SK-N-SH (cell line): ENCODE measurements around the gene ATP6V0C. TPM values are rescaled to one million over a fixed set of nuclear protein-coding genes. Genes with fewer than 3 reads are reported as not detected.

ENCODE experiments used
- CTCF ChIA-PET: fragments of 300-600, 350-600 bp; formaldehyde crosslinking; extraction: SDS; loops from one replicate; lab custom pipeline; 2021; lab: Yijun Ruan, JAX
- POLR2A ChIA-PET: fragments of 350-600 bp; sonication (Branson Sonifier 250); formaldehyde crosslinking; extraction: SDS; loops from one replicate; lab custom pipeline; 2020; ENCODE audit warnings: antibody characterized with exemption, inconsistent platforms; lab: Yijun Ruan, JAX
- DNase-seq: peaks from one replicate; pipeline ENCODE4 v3.0.0; 2012
- H2AFZ ChIP-seq: fragments of 200-600 bp; sonication (generic); 2 replicates; pipeline ENCODE4 v1.8.1; 2016; ENCODE audit warnings: antibody characterized with exemption, mild to moderate bottlenecking, low read depth
- H3F3A ChIP-seq: fragments of 200-600 bp; sonication (generic); replicated peaks from 2 replicates; pipeline ENCODE3; 2016; ENCODE audit warnings: antibody characterized with exemption, mild to moderate bottlenecking; ENCODE audit not compliant: insufficient read depth
- H3K27ac ChIP-seq, 2 experiments: fragments of 200-500 bp in 1 of 2; fragments of 200-600 bp in 1 of 2; sonication (Bioruptor generic) in 1 of 2; sonication (generic), shearing (Covaris generic) in 1 of 2; 2 replicates each; pipeline versions ENCODE4 v1.5.1 to v1.6.1; 2014 to 2016; ENCODE audit warnings: low read depth in 2 of 2, inconsistent platforms in 1 of 2, low read length in 1 of 2, mild to moderate bottlenecking in 1 of 2, mixed read lengths in 1 of 2
- H3K27me3 ChIP-seq: fragments of 200-600 bp; sonication (generic), shearing (Covaris generic); 2 replicates; pipeline ENCODE4 v1.6.1; 2016; ENCODE audit warnings: mixed run types; ENCODE audit not compliant: insufficient read depth
- H3K36me3 ChIP-seq, 2 experiments: fragments of 200-500 bp in 1 of 2; fragments of 200-600 bp in 1 of 2; sonication (Bioruptor generic) in 1 of 2; sonication (generic) in 1 of 2; replicated peaks in 1 of 2; 2 replicates each; pipeline versions ENCODE3 to v1.5.1; 2014 to 2016; ENCODE audit warnings: low read length in 1 of 2, mild to moderate bottlenecking in 1 of 2; ENCODE audit not compliant: insufficient read depth in 2 of 2, control insufficient read depth in 1 of 2
- H3K4me1 ChIP-seq, 2 experiments: fragments of 200-500 bp in 1 of 2; fragments of 200-600 bp in 1 of 2; sonication (Bioruptor generic) in 1 of 2; sonication (generic), shearing (Covaris generic) in 1 of 2; 2 replicates each; pipeline versions ENCODE4 v1.5.1 to v1.6.1; 2014 to 2016; ENCODE audit warnings: low read depth in 1 of 2, low read length in 1 of 2, mixed run types in 1 of 2; ENCODE audit not compliant: insufficient read depth in 2 of 2, control insufficient read depth in 1 of 2
- H3K4me2 ChIP-seq: fragments of 200-600 bp; sonication (generic), shearing (Covaris generic); 2 replicates; pipeline ENCODE4 v1.6.1; 2017; ENCODE audit warnings: mixed run types
- H3K4me3 ChIP-seq, 2 experiments: fragments of 200-500 bp in 1 of 2; fragments of 200-600 bp in 1 of 2; sonication (Bioruptor generic) in 1 of 2; sonication (generic), shearing (Covaris generic) in 1 of 2; 2 replicates each; pipeline versions ENCODE4 v1.5.1 to v1.8.1; 2014 to 2016; ENCODE audit warnings: low read depth in 2 of 2, inconsistent platforms in 1 of 2, low read length in 1 of 2, mild to moderate bottlenecking in 1 of 2, mixed read lengths in 1 of 2, moderate library complexity in 1 of 2
- H3K79me2 ChIP-seq: fragments of 200-600 bp; sonication (generic); 2 replicates; pipeline ENCODE4 v1.8.1; 2017; ENCODE audit warnings: mild to moderate bottlenecking; ENCODE audit not compliant: insufficient read depth
- H3K9ac ChIP-seq: fragments of 200-600 bp; sonication (generic); 2 replicates; pipeline ENCODE4 v1.6.1; 2017; ENCODE audit warnings: mixed run types
- H3K9me2 ChIP-seq: fragments of 200-600 bp; sonication (generic); 2 replicates; pipeline ENCODE4 v1.6.1; 2017; ENCODE audit warnings: mixed run types
- H3K9me3 ChIP-seq: fragments of 200-600 bp; sonication (generic); 2 replicates; pipeline ENCODE4 v1.6.1; 2017; ENCODE audit warnings: mixed run types, mild to moderate bottlenecking, moderate library complexity
- H4K20me1 ChIP-seq: fragments of 200-600 bp; sonication (generic); 2 replicates; pipeline ENCODE4 v1.6.1; 2017; ENCODE audit warnings: mild to moderate bottlenecking, mixed run types; ENCODE audit not compliant: insufficient read depth
- CTCF ChIP-seq: fragments of 200-600 bp; sonication (generic); IDR thresholded peaks from 2 replicates; pipeline ENCODE4 v1.6.1; 2017; ENCODE audit warnings: antibody characterized with exemption, mild to moderate bottlenecking, moderate library complexity
- EP300 ChIP-seq, 2 experiments: IDR thresholded peaks; 2 replicates each; pipeline versions ENCODE4 v1.4.0 to v1.6.1; 2012; ENCODE audit warnings: borderline replicate concordance in 1 of 2, low read depth in 1 of 2, low read length in 1 of 2
- EZH2phosphoT487 ChIP-seq: fragments of 200-600 bp; sonication (generic); IDR thresholded peaks from 2 replicates; pipeline ENCODE4 v1.6.1; 2017; ENCODE audit warnings: low read depth, mixed run types, mild to moderate bottlenecking, antibody characterized with exemption, moderate library complexity, borderline replicate concordance
- FOSL2 ChIP-seq: IDR thresholded peaks from 2 replicates; pipeline ENCODE4 v1.4.0; 2012; ENCODE audit warnings: low read depth, mild to moderate bottlenecking, moderate library complexity, borderline replicate concordance
- FOXM1 ChIP-seq: IDR thresholded peaks from 2 replicates; pipeline ENCODE4 v1.4.0; 2012; ENCODE audit warnings: low read depth, mild to moderate bottlenecking
- GABPA ChIP-seq: IDR thresholded peaks from 2 replicates; pipeline ENCODE4 v1.4.0; 2012; ENCODE audit warnings: low read depth, mild to moderate bottlenecking
- GATA2 ChIP-seq: sonication (generic); formaldehyde crosslinking; IDR thresholded peaks from 2 replicates; pipeline ENCODE4 v1.5.0; 2020; ENCODE audit warnings: mild to moderate bottlenecking, missing genetic modification reagents
- JUND ChIP-seq: IDR thresholded peaks from 2 replicates; pipeline ENCODE4 v1.4.0; 2012
- MEF2A ChIP-seq: IDR thresholded peaks from 2 replicates; pipeline ENCODE4 v1.4.0; 2012; ENCODE audit warnings: low read depth, borderline replicate concordance
- NRF1 ChIP-seq: IDR thresholded peaks from 2 replicates; pipeline ENCODE4 v1.6.1; 2012; ENCODE audit warnings: low read depth, mild to moderate bottlenecking, low read length
- PBX3 ChIP-seq: IDR thresholded peaks from 2 replicates; pipeline ENCODE4; 2012
- POLR2AphosphoS5 ChIP-seq: IDR thresholded peaks from 2 replicates; pipeline ENCODE4 v1.6.1; 2012; ENCODE audit warnings: low read depth, low read length
- RAD21 ChIP-seq: IDR thresholded peaks from 2 replicates; pipeline ENCODE4 v1.6.1; 2012; ENCODE audit warnings: mild to moderate bottlenecking, low read length
- RCOR1 ChIP-seq: fragments of 150-350 bp; IDR thresholded peaks from 2 replicates; pipeline ENCODE4 v1.6.1; 2017; ENCODE audit warnings: antibody characterized with exemption, low read length
- RFX5 ChIP-seq: IDR thresholded peaks from 2 replicates; pipeline ENCODE4 v1.6.1; 2012; ENCODE audit warnings: mild to moderate bottlenecking, improper control_type of control experiment, low read length
- RXRA ChIP-seq: IDR thresholded peaks from 2 replicates; pipeline ENCODE4 v1.4.0; 2012; ENCODE audit warnings: low read depth, mild to moderate bottlenecking, borderline replicate concordance
- SIN3A ChIP-seq: IDR thresholded peaks from 2 replicates; pipeline ENCODE4 v1.6.1; 2012; ENCODE audit warnings: low read depth, mild to moderate bottlenecking, low read length, moderate library complexity, borderline replicate concordance
- SMC3 ChIP-seq: IDR thresholded peaks from 2 replicates; pipeline ENCODE4 v1.6.1; 2012; ENCODE audit warnings: low read depth, low read length, improper control_type of control experiment
- TCF12 ChIP-seq: IDR thresholded peaks from 2 replicates; pipeline ENCODE4 v1.4.0; 2012
- YY1 ChIP-seq: IDR thresholded peaks from 2 replicates; pipeline ENCODE4 v1.4.0; 2012; ENCODE audit warnings: low read depth, mild to moderate bottlenecking
- WGBS: methylation state at CpG from one replicate; pipeline ENCODE4 v1.1.6; 2017; ENCODE audit warnings: low lambda C conversion rate; 5-methylcytosine and 5-hydroxymethylcytosine counted together
- polyA plus RNA-seq, 3 experiments: library from polyadenylated mRNA; depleted of rRNA; stranded (reverse); fragments of >200 nt; gene quantifications; 2 replicates each; pipeline ENCODE4 v1.2.3, GENCODE V29; 2012
- TF ChIP-seq, protein P1 (sequence below): IDR thresholded peaks from 2 replicates; pipeline ENCODE4 v1.4.0; 2012; ENCODE audit warnings: low read depth, borderline replicate concordance
- TF ChIP-seq, protein P2 (sequence below): IDR thresholded peaks from 2 replicates; pipeline ENCODE4 v1.4.0; 2012; ENCODE audit warnings: low read depth, borderline replicate concordance

Gene ATP6V0C
- polyA plus RNA-seq, 1 of the 3 experiments (the other 2 are of a cell fraction): 80.1 TPM

- Histone ChIP-seq H3K27ac (peak overlapping the region in 1 of 2 experiments; percentile 65; a peak in 1 of 4 replicates), H3K9ac (peak overlapping the region; percentile 49; the same call in 1 of the 2 replicates)
These were observed 38.1 kb upstream of the ATP6V0C start for GRCh38 chr16:2475413-2476344.

DNA sequence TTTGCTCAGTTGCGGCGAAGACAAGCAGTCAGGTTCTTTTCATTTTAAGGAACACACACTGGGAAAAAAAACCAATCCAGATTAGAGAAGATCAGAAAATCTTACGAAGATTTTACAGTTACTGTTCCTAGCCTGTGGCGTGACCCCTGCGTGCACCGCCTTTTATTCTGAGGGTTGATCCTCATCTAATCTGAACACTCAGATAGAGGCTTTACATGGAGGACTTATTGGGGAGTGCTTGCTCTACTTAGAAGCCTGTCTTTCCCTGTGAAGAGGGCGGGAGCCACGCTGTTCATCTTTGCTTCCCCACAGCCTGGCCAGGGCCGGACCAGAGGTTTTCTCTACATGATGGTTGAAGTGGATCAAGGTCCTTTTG, 37.4 kb upstream of the ATP6V0C start:
- DNase-seq: no peak
- 95% methylated on average over 9 of the region's 9 CpGs for WGBS
- Histone ChIP-seq H2AFZ (no peak overlapping the region), H3K9me2 (no peaks in the 10 kb centered on the region), H3K27ac (no peak overlapping the region), H3K27me3 (no peaks in the 10 kb centered on the region), H3K4me1 (peaks cover 0 to 47% of the 10 kb centered on the region in 2 experiments; a peak in 3 of 4 replicates), H3F3A (peaks cover 9% of the 10 kb centered on the region), H3K9ac (no peak overlapping the region), H3K79me2 (peaks cover 18% of the 10 kb centered on the region), H3K36me3 (no peaks in the 10 kb centered on the region), H3K9me3 (no peaks in the 10 kb centered on the region), H3K4me3 (no peak overlapping the region), H3K4me2 (peak overlapping the region; percentile 95), H4K20me1 (no peaks in the 10 kb centered on the region)
- ChIA-PET CTCF (interaction anchor here (0.9 to 4.1 kb wide), 3 partner anchors 10 to 493 kb away, joined by 3 to 20 read pairs (median 9); partner anchors contain the start of gene GFER), POLR2A (no interaction called here)
- TF ChIP-seq PBX3: no peak
- no peak for TF ChIP-seq GABPA
- TF ChIP-seq SIN3A: no peak
- no peak for TF ChIP-seq RFX5
- TF ChIP-seq YY1: no peak
- no peak for TF ChIP-seq TCF12
- TF ChIP-seq, protein P1, sequence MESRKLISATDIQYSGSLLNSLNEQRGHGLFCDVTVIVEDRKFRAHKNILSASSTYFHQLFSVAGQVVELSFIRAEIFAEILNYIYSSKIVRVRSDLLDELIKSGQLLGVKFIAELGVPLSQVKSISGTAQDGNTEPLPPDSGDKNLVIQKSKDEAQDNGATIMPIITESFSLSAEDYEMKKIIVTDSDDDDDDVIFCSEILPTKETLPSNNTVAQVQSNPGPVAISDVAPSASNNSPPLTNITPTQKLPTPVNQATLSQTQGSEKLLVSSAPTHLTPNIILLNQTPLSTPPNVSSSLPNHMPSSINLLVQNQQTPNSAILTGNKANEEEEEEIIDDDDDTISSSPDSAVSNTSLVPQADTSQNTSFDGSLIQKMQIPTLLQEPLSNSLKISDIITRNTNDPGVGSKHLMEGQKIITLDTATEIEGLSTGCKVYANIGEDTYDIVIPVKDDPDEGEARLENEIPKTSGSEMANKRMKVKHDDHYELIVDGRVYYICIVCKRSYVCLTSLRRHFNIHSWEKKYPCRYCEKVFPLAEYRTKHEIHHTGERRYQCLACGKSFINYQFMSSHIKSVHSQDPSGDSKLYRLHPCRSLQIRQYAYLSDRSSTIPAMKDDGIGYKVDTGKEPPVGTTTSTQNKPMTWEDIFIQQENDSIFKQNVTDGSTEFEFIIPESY: no peak
- TF ChIP-seq, protein P2, sequence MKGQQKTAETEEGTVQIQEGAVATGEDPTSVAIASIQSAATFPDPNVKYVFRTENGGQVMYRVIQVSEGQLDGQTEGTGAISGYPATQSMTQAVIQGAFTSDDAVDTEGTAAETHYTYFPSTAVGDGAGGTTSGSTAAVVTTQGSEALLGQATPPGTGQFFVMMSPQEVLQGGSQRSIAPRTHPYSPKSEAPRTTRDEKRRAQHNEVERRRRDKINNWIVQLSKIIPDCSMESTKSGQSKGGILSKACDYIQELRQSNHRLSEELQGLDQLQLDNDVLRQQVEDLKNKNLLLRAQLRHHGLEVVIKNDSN: no peak
- no peak for TF ChIP-seq EP300 (IDR thresholded peaks at IDR 0.05; ENCODE audit: borderline replicate concordance in 1 of 2, low read depth in 1 of 2, low read length in 1 of 2)
- TF ChIP-seq FOSL2: no peak

More at GRCh38 chr16:2475413-2476344, 38.1 kb upstream of the ATP6V0C start:
- peak overlapping the region; percentile 95 for H3K4me2 ChIP-seq
- no peaks in the 10 kb centered on the region for H3K9me3 ChIP-seq
- peaks cover 18% of the 10 kb centered on the region for H3K79me2 ChIP-seq
- H3F3A ChIP-seq: peaks cover 9% of the 10 kb centered on the region
- no peak overlapping the region for H2AFZ ChIP-seq
- WGBS: 62% methylated on average over 17 of the region's 55 CpGs
- no peaks in the 10 kb centered on the region for H3K9me2 ChIP-seq
- no peaks in the 10 kb centered on the region for H3K27me3 ChIP-seq
- no peaks in the 10 kb centered on the region for H4K20me1 ChIP-seq
- POLR2A ChIA-PET: interaction anchor here (1.0 to 1.4 kb wide), 3 partner anchors 7 to 45 kb away, joined by 4 to 6 read pairs (median 5); no protein-coding TSS in a partner anchor
- peak; percentile 63 for DNase-seq
- H3K4me1 ChIP-seq: peaks cover 0 to 48% of the 10 kb centered on the region in 2 experiments; a peak in 3 of 4 replicates
- no peaks in the 10 kb centered on the region for H3K36me3 ChIP-seq
- TF ChIP-seq JUND (no peak), YY1 (no peak), POLR2AphosphoS5 (no peak), RCOR1 (no peak), MEF2A (no peak), CTCF (no peak), SIN3A (no peak), RAD21 (no peak), EP300 (IDR thresholded peaks at IDR 0.05; ENCODE audit: borderline replicate concordance in 1 of 2, low read depth in 1 of 2, low read length in 1 of 2) (no peak), SMC3 (no peak), GATA2 (CRISPR knock-in tag) (no peak), FOXM1 (no peak), RXRA (no peak), GABPA (no peak), EZH2phosphoT487 (no peak), NRF1 (no peak)
- TF ChIP-seq, all 33 proteins: peak for 0
- H3K4me3 ChIP-seq: peak overlapping the region; percentile 65 to 79
- CTCF ChIA-PET: interaction anchor here (0.9 to 4.1 kb wide), 9 partner anchors 8 to 492 kb away, joined by 3 to 20 read pairs (median 7); partner anchors contain the start of gene GFER
